ENCODE measurements around the gene CDH26. TPM values are rescaled to one million over a fixed set of nuclear protein-coding genes. Genes with fewer than 3 reads are reported as not detected.
A peak's percentile ranks its signal among the peaks of the same experiment; 100 is the strongest.

Gene CDH26
- total and polyA plus RNA-seq, 9 of the 15 experiments (the other 6 are each of a cell fraction or from before 2014, with no cell fraction given), result 0.07 to 0.13 (median 0.10) TPM; not detected in 4

DNA sequence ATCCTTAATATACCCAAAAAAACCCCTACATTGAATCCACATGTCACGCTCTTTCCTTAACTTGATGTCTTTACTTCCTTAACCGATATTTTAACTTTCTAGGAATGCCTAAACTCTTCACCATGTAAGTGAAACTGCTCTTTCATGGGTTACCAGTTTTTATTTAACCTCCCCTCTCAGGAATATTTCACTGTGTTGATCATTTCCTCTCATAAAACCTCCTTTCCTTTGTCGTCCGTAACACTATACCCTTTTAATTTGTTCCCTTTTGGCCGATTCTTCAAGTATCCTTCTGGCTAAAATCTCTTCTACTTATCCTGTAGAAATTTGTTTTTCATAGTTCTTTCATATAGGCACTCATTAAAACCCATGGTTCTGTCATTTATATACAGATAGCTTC is 49.4 kb upstream of the CDH26 start:
- no TSS peak for BruUV-seq (replicated peaks)
- no peaks in the 10 kb centered on the region for H3K4me1 ChIP-seq (replicated peaks in 1 of 2; ENCODE audit: control insufficient read depth in 2 of 2, insufficient read depth in 2 of 2, low read length in 2 of 2)
- no peak overlapping the region for H3K4me3 ChIP-seq
- H4K20me1 ChIP-seq (replicated peaks; ENCODE audit: control insufficient read depth, insufficient read depth, low read length), result no peaks in the 10 kb centered on the region
- no peaks in the 10 kb centered on the region for H3K79me2 ChIP-seq (ENCODE audit: control insufficient read depth, insufficient read depth, low read length)
- FAIRE-seq (no peak), DNase-seq (ENCODE audit: extremely low read depth in 1 of 4, low spot score in 3 of 4) (no peak), ATAC-seq (no peak)
- in situ Hi-C loops (cut with MboI), result no loop called here
- H3K36me3 ChIP-seq (ENCODE audit: control insufficient read depth, insufficient read depth, low read length), result no peaks in the 10 kb centered on the region
- CTCF ChIA-PET (ENCODE audit: low intra/inter-chr PET ratio), result no interaction called here
- no peak overlapping the region for H2AFZ ChIP-seq (ENCODE audit: low read depth, low read length)
- no peaks in the 10 kb centered on the region for H3K27me3 ChIP-seq (ENCODE audit: control insufficient read depth in 2 of 2, insufficient read depth in 2 of 2, low read length in 2 of 2)
- H3K27ac ChIP-seq (ENCODE audit: extremely low read depth, low read depth, low read length), result no peak overlapping the region
- H3K4me2 ChIP-seq (ENCODE audit: insufficient read depth, low read length), result no peak overlapping the region
- WGBS (ENCODE audit: insufficient coverage, low coverage, missing lambda C conversion rate), result 12% methylated on average over 5 of the region's 5 CpGs
- H3K9me1 ChIP-seq (ENCODE audit: control insufficient read depth, insufficient read depth, low read length), result no peaks in the 10 kb centered on the region
- H3K9me3 ChIP-seq (replicated peaks; ENCODE audit: control insufficient read depth, insufficient read depth, low read depth, low read length), result no peaks in the 10 kb centered on the region
- POLR2A ChIA-PET, result no interaction called here
- intact Hi-C loops (cut with micrococcal nuclease), result no loop called here
- no peak overlapping the region for H3K9ac ChIP-seq (ENCODE audit: insufficient read depth in 1 of 2, low read depth in 2 of 2, low read length in 2 of 2)
- TF ChIP-seq FUS (optimal IDR thresholded peaks at IDR 0.05; ENCODE audit: low read depth, low read length), result no peak

DNA sequence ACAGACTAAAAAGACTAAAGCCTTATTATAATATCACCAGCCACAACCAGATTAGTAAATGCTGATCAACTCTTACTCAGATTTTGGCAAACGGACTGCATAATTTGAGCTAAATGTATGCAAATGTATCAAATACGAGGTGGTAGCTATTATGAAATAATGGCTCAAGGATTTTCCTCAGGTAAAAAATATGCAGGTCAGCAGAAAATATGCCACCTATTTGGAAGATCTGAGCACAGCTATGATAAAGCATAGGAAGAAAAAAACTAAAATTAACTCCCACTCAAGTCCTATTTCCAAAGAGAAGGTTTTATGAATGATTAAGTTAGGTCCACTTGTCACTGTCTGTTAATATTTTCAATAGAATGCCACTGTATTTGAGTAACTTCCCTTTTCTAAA is 47.2 kb upstream of the CDH26 start:
- TF ChIP-seq ZSCAN32 (CRISPR knock-in tag; IDR thresholded peaks at IDR 0.05) (no peak), ZNF316 (IDR thresholded peaks at IDR 0.05) (peak; percentile 52; the same call in 1 of the 2 replicates), MAFK (IDR thresholded peaks at IDR 0.05; ENCODE audit: low read length) (peak; percentile 12; the same call in 1 of the 2 replicates), C11orf30 (IDR thresholded peaks at IDR 0.05; ENCODE audit: low read depth) (0 out of 2 replicates have a peak, but pooled peaks have one; percentile 12)
- Histone ChIP-seq H3K27me3 (ENCODE audit: control insufficient read depth in 2 of 2, insufficient read depth in 2 of 2, low read length in 2 of 2) (no peaks in the 10 kb centered on the region), H3K9me1 (ENCODE audit: control insufficient read depth, insufficient read depth, low read length) (no peaks in the 10 kb centered on the region), H3K79me2 (ENCODE audit: control insufficient read depth, insufficient read depth, low read length) (no peaks in the 10 kb centered on the region), H3K27ac (ENCODE audit: extremely low read depth, low read depth, low read length) (no peak overlapping the region), H3K36me3 (ENCODE audit: control insufficient read depth, insufficient read depth, low read length) (no peaks in the 10 kb centered on the region), H3K9me3 (replicated peaks; ENCODE audit: control insufficient read depth, insufficient read depth, low read depth, low read length) (no peaks in the 10 kb centered on the region), H3K9ac (ENCODE audit: insufficient read depth in 1 of 2, low read depth in 2 of 2, low read length in 2 of 2) (no peak overlapping the region), H2AFZ (ENCODE audit: low read depth, low read length) (no peak overlapping the region), H3K4me2 (ENCODE audit: insufficient read depth, low read length) (no peak overlapping the region), H3K4me3 (no peak overlapping the region), H4K20me1 (replicated peaks; ENCODE audit: control insufficient read depth, insufficient read depth, low read length) (no peaks in the 10 kb centered on the region), H3K4me1 (replicated peaks in 1 of 2; ENCODE audit: control insufficient read depth in 2 of 2, insufficient read depth in 2 of 2, low read length in 2 of 2) (no peaks in the 10 kb centered on the region)
- ChIA-PET CTCF (ENCODE audit: low intra/inter-chr PET ratio) (no interaction called here), POLR2A (interaction anchor here (0.6 kb wide), 1 partner anchor 69 kb away, joined by 3 read pairs; no protein-coding TSS in a partner anchor)
- intact Hi-C loops (cut with micrococcal nuclease) (no loop called here), in situ Hi-C loops (cut with MboI) (no loop called here)
- WGBS (ENCODE audit: insufficient coverage, low coverage, missing lambda C conversion rate), result 8% methylated on average over 2 of the region's 2 CpGs
- BruUV-seq (replicated peaks), result no TSS peak
- DNase-seq (ENCODE audit: extremely low read depth in 1 of 4, low spot score in 3 of 4) (no peak), FAIRE-seq (no peak), ATAC-seq (no peak)
